GM19395 (cell line): ENCODE measurements around the gene SPAG8.

Experiments used
- ATAC-seq: cut with Tn5 transposase; IDR thresholded peaks from one replicate; pipeline ENCODE4 v1.9.1; 2021; ENCODE audit warnings: mild to moderate bottlenecking, moderate library complexity; ENCODE audit not compliant: unreplicated experiment

The SPAG8 gene

GRCh38 chr9:35781066-35781465 lies 31.0 kb downstream of the SPAG8 start:
- ATAC-seq = no peak

GRCh38 chr9:35778496-35778895 lies 33.6 kb downstream of the SPAG8 start:
- ATAC-seq = no peak

- no peak for ATAC-seq
These were observed 36.0 kb downstream of the SPAG8 start for GRCh38 chr9:35776018-35776417.

- ATAC-seq = no peak
These were observed 37.0 kb downstream of the SPAG8 start for GRCh38 chr9:35774907-35775635.

- no peak for ATAC-seq
These were observed 40.1 kb downstream of the SPAG8 start for GRCh38 chr9:35771943-35772342.

GRCh38 chr9:35771534-35771933 lies 40.5 kb downstream of the SPAG8 start:
- no peak for ATAC-seq

- no peak for ATAC-seq
These were observed 41.0 kb downstream of the SPAG8 start for GRCh38 chr9:35771075-35771433.

GRCh38 chr9:35769763-35770162 lies 42.3 kb downstream of the SPAG8 start:
- no peak for ATAC-seq

- no peak for ATAC-seq
These were observed 44.6 kb downstream of the SPAG8 start for GRCh38 chr9:35767458-35767857.

GRCh38 chr9:35766997-35767396 lies 45.1 kb downstream of the SPAG8 start:
- ATAC-seq = no peak

- no peak for ATAC-seq
These were observed 48.3 kb downstream of the SPAG8 start for GRCh38 chr9:35763803-35764202.

- no peak for ATAC-seq
These were observed 48.9 kb downstream of the SPAG8 start for GRCh38 chr9:35763181-35763580.

- ATAC-seq = no peak
These were observed 51.4 kb downstream of the SPAG8 start for GRCh38 chr9:35760651-35761050.

- no peak for ATAC-seq
These were observed 52.3 kb downstream of the SPAG8 start for GRCh38 chr9:35759795-35760194.
